Upper lobe of left lung (tissue), 4 donors: ENCODE measurements around the gene MAST4.

Source experiments
- POLR2A ChIP-seq, 4 donors: fragments of 450-650 bp; IDR thresholded peaks; one replicate each; pipeline ENCODE4 v1.5.1; 2016 to 2017; ENCODE audit warnings: antibody characterized with exemption in 4 of 4, mild to moderate bottlenecking in 2 of 4
- TF ChIP-seq, protein P1 (sequence below), 6 experiments: fragments of 450-650 bp in 4 of 6; fragments of 200-600 bp in 2 of 6; sonication (generic) in 2 of 6; IDR thresholded peaks; one replicate each; pipeline ENCODE4 v1.5.1; 2016 to 2019; ENCODE audit warnings: antibody characterized with exemption in 6 of 6

DNA sequence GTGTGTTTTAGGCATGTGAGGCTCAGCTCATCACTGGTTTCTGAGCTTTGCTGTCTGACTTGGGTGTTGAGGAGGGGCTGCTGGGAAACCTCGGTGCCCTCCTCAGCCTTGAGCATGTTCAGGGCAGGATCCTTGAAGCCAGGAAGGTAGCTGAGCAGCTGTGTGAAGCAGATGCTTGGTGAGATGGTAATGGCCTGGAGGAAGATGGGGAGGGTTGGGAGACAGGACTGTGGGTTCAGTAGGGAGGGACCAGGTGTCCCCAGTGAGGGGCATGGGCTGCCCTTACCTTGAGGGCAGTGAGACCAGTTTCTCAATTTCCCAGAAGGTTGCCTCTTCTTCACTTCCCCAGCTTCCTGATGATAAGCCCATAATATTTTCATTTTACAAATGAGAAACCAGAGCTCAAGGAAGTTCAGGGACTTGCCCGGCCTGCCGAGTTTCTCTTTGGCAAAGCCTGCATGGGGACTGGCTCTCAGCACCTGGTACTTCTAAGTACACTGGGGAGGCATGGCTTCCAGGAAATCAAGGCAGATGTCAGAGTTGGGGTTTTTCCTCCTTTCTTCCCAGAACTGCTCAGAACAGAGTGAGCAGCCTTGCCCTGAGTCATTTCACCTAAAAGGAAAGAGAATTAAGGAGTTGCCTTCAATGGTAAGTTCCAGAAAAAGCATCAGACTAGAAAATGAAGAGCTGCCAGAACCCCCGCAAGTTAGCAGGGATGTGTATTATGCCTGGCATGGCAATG is 225.7 kb downstream of the MAST4 start:
- TF ChIP-seq POLR2A (IDR thresholded peaks at IDR 0.05), result no peak
- TF ChIP-seq, protein P1, sequence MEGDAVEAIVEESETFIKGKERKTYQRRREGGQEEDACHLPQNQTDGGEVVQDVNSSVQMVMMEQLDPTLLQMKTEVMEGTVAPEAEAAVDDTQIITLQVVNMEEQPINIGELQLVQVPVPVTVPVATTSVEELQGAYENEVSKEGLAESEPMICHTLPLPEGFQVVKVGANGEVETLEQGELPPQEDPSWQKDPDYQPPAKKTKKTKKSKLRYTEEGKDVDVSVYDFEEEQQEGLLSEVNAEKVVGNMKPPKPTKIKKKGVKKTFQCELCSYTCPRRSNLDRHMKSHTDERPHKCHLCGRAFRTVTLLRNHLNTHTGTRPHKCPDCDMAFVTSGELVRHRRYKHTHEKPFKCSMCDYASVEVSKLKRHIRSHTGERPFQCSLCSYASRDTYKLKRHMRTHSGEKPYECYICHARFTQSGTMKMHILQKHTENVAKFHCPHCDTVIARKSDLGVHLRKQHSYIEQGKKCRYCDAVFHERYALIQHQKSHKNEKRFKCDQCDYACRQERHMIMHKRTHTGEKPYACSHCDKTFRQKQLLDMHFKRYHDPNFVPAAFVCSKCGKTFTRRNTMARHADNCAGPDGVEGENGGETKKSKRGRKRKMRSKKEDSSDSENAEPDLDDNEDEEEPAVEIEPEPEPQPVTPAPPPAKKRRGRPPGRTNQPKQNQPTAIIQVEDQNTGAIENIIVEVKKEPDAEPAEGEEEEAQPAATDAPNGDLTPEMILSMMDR (IDR thresholded peaks at IDR 0.05), result no peak
